Upper lobe of left lung (tissue), 4 donors: ENCODE results near the gene MIB2.
"Not testable (repeated sequence)": the region's sequence is repeated elsewhere in the genome, so short reads cannot be mapped to it uniquely, and the experiment has no call there.

ENCODE experiments used
- CTCF ChIP-seq, 6 experiments: fragments of 450-650 bp in 4 of 6; fragments of 200-600 bp in 2 of 6; sonication (generic) in 2 of 6; IDR thresholded peaks; one replicate each; pipeline ENCODE4 v1.5.1; 2016 to 2019; ENCODE audit warnings: antibody characterized with exemption in 6 of 6
- EP300 ChIP-seq, 4 donors: sonication (generic); formaldehyde crosslinking; IDR thresholded peaks; one replicate each; pipeline ENCODE4 v1.5.1; 2017; ENCODE audit warnings: antibody characterized with exemption in 4 of 4, control low read depth in 2 of 4
- POLR2AphosphoS5 ChIP-seq, 2 donors: sonication (generic); formaldehyde crosslinking; IDR thresholded peaks; one replicate each; pipeline ENCODE4 v1.5.1; 2017; ENCODE audit warnings: antibody characterized with exemption in 2 of 2

GRCh38 chr1:1647567-1648241, 32.4 kb downstream of the MIB2 start:
- TF ChIP-seq CTCF, POLR2AphosphoS5, EP300 (IDR thresholded peaks at IDR 0.05): not testable (repeated sequence)
